Measurements from ENCODE around the gene RENBP.

Gene RENBP

DNA sequence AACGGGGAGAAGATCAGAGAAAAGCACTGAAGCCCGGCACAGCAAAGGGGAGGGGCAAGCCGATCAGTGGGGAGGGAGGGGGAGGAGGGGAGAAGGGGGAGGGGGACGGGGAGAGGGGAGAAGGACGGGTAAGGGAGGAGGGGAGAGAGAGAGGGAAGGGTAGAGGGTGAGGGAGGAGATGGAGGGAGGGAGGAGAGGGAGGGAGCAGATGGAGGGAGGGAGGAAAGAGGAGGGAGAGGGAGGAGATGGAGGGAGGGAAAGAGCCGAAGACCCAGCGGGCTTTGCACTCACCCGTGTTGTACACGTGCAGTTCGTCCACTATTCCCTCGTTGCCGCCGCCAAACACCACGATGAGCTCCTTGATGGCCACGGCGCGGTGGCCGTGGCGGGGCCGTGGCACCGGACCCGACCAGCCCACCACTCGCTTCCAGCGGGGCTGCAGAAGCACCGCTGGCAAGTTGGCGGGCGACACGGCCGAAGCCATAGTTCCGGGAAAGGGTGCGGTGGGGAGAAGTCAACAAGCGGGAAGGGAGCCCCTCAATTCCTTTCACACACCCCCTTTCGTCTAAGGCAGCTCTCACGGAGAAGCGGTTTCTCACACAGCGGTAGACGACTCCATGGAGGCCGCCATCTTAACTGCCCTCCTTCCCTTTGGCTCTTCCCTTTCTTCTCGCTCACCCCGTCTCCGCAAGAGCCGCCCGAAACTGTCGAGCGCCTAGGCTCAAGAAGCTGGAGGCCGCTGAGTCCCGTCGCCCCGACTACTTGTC lies 26.1 kb upstream of the RENBP start (continued):
- no peak; the same call in 1 of the 2 replicates for TF ChIP-seq SALL2 (tag by site-specific recombination; IDR thresholded peaks at IDR 0.05; ENCODE audit: borderline replicate concordance)
- TF ChIP-seq ZNF211 (tag by site-specific recombination; IDR thresholded peaks at IDR 0.05; ENCODE audit: low read depth), result no peak
- TF ChIP-seq KLF8 (tag by site-specific recombination; IDR thresholded peaks at IDR 0.05), result peak; percentile 31
- TF ChIP-seq SETDB1 (IDR thresholded peaks at IDR 0.05; ENCODE audit: insufficient read length, low read length), result no peak
- TF ChIP-seq ZNF239 (tag by site-specific recombination; IDR thresholded peaks at IDR 0.05), result 0 out of 2 replicates have a peak, but pooled peaks have one; percentile 30
- TF ChIP-seq SP3 (tag by site-specific recombination; IDR thresholded peaks at IDR 0.05), result peak; percentile 96
- TF ChIP-seq, protein P1, sequence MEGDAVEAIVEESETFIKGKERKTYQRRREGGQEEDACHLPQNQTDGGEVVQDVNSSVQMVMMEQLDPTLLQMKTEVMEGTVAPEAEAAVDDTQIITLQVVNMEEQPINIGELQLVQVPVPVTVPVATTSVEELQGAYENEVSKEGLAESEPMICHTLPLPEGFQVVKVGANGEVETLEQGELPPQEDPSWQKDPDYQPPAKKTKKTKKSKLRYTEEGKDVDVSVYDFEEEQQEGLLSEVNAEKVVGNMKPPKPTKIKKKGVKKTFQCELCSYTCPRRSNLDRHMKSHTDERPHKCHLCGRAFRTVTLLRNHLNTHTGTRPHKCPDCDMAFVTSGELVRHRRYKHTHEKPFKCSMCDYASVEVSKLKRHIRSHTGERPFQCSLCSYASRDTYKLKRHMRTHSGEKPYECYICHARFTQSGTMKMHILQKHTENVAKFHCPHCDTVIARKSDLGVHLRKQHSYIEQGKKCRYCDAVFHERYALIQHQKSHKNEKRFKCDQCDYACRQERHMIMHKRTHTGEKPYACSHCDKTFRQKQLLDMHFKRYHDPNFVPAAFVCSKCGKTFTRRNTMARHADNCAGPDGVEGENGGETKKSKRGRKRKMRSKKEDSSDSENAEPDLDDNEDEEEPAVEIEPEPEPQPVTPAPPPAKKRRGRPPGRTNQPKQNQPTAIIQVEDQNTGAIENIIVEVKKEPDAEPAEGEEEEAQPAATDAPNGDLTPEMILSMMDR (tag by site-specific recombination; IDR thresholded peaks at IDR 0.05), result 0 out of 2 replicates have a peak, but pooled peaks have one; percentile 13
- TF ChIP-seq RBAK (tag by site-specific recombination; IDR thresholded peaks at IDR 0.05), result no peak
- TF ChIP-seq, protein P2, sequence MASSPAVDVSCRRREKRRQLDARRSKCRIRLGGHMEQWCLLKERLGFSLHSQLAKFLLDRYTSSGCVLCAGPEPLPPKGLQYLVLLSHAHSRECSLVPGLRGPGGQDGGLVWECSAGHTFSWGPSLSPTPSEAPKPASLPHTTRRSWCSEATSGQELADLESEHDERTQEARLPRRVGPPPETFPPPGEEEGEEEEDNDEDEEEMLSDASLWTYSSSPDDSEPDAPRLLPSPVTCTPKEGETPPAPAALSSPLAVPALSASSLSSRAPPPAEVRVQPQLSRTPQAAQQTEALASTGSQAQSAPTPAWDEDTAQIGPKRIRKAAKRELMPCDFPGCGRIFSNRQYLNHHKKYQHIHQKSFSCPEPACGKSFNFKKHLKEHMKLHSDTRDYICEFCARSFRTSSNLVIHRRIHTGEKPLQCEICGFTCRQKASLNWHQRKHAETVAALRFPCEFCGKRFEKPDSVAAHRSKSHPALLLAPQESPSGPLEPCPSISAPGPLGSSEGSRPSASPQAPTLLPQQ (tag by site-specific recombination; IDR thresholded peaks at IDR 0.05), result peak; percentile 37; the same call in 1 of the 2 replicates
- TF ChIP-seq, protein P3, sequence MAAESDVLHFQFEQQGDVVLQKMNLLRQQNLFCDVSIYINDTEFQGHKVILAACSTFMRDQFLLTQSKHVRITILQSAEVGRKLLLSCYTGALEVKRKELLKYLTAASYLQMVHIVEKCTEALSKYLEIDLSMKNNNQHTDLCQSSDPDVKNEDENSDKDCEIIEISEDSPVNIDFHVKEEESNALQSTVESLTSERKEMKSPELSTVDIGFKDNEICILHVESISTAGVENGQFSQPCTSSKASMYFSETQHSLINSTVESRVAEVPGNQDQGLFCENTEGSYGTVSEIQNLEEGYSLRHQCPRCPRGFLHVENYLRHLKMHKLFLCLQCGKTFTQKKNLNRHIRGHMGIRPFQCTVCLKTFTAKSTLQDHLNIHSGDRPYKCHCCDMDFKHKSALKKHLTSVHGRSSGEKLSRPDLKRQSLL (tag by site-specific recombination; IDR thresholded peaks at IDR 0.05), result peak; percentile 47; the same call in 1 of the 2 replicates
- TF ChIP-seq ZBTB48 (tag by site-specific recombination; IDR thresholded peaks at IDR 0.05), result peak; percentile 13; the same call in 1 of the 2 replicates
- no peak for TF ChIP-seq ZNF768 (tag by site-specific recombination; IDR thresholded peaks at IDR 0.05)
- no peak for TF ChIP-seq ZNF664 (tag by site-specific recombination; IDR thresholded peaks at IDR 0.05)
- TF ChIP-seq SCRT1 (tag by site-specific recombination; IDR thresholded peaks at IDR 0.05; ENCODE audit: borderline replicate concordance), result no peak
- TF ChIP-seq ZNF169 (tag by site-specific recombination; IDR thresholded peaks at IDR 0.05), result peak; percentile 71; the same call in 1 of the 2 replicates
- TF ChIP-seq, protein P4, sequence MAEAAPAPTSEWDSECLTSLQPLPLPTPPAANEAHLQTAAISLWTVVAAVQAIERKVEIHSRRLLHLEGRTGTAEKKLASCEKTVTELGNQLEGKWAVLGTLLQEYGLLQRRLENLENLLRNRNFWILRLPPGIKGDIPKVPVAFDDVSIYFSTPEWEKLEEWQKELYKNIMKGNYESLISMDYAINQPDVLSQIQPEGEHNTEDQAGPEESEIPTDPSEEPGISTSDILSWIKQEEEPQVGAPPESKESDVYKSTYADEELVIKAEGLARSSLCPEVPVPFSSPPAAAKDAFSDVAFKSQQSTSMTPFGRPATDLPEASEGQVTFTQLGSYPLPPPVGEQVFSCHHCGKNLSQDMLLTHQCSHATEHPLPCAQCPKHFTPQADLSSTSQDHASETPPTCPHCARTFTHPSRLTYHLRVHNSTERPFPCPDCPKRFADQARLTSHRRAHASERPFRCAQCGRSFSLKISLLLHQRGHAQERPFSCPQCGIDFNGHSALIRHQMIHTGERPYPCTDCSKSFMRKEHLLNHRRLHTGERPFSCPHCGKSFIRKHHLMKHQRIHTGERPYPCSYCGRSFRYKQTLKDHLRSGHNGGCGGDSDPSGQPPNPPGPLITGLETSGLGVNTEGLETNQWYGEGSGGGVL (tag by site-specific recombination; IDR thresholded peaks at IDR 0.05), result peak; percentile 100
- TF ChIP-seq ZNF548 (tag by site-specific recombination; IDR thresholded peaks at IDR 0.05), result peak; percentile 46; the same call in 1 of the 2 replicates
- TF ChIP-seq, protein P5, sequence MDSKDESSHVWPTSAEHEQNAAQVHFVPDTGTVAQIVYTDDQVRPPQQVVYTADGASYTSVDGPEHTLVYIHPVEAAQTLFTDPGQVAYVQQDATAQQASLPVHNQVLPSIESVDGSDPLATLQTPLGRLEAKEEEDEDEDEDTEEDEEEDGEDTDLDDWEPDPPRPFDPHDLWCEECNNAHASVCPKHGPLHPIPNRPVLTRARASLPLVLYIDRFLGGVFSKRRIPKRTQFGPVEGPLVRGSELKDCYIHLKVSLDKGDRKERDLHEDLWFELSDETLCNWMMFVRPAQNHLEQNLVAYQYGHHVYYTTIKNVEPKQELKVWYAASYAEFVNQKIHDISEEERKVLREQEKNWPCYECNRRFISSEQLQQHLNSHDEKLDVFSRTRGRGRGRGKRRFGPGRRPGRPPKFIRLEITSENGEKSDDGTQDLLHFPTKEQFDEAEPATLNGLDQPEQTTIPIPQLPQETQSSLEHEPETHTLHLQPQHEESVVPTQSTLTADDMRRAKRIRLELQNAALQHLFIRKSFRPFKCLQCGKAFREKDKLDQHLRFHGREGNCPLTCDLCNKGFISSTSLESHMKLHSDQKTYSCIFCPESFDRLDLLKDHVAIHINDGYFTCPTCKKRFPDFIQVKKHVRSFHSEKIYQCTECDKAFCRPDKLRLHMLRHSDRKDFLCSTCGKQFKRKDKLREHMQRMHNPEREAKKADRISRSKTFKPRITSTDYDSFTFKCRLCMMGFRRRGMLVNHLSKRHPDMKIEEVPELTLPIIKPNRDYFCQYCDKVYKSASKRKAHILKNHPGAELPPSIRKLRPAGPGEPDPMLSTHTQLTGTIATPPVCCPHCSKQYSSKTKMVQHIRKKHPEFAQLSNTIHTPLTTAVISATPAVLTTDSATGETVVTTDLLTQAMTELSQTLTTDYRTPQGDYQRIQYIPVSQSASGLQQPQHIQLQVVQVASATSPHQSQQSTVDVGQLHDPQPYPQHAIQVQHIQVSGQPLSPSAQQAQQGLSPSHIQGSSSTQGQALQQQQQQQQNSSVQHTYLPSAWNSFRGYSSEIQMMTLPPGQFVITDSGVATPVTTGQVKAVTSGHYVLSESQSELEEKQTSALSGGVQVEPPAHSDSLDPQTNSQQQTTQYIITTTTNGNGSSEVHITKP (tag by site-specific recombination; IDR thresholded peaks at IDR 0.05), result peak; percentile 64; the same call in 1 of the 2 replicates
- TF ChIP-seq ZNF341 (tag by site-specific recombination; IDR thresholded peaks at IDR 0.05; ENCODE audit: low read depth), result peak; percentile 97
- peak; percentile 67; the same call in 1 of the 2 replicates for TF ChIP-seq ZNF777 (tag by site-specific recombination; IDR thresholded peaks at IDR 0.05; ENCODE audit: borderline replicate concordance)
- TF ChIP-seq BCL11B (tag by site-specific recombination; IDR thresholded peaks at IDR 0.05; ENCODE audit: low read depth), result peak; percentile 64; the same call in 1 of the 2 replicates
- TF ChIP-seq ZNF76 (tag by site-specific recombination; IDR thresholded peaks at IDR 0.05; ENCODE audit: borderline replicate concordance, low read depth), result peak; percentile 75
- 0 out of 2 replicates have a peak, but pooled peaks have one; percentile 36 for TF ChIP-seq ZNF843 (tag by site-specific recombination; IDR thresholded peaks at IDR 0.05)
- peak; percentile 85; the same call in 1 of the 2 replicates for TF ChIP-seq TCF7L2 (IDR thresholded peaks at IDR 0.05; ENCODE audit: borderline replicate concordance, low read depth, low read length)
- peak; percentile 100 for TF ChIP-seq YY1 (tag by site-specific recombination; IDR thresholded peaks at IDR 0.05)
- TF ChIP-seq, protein P6, sequence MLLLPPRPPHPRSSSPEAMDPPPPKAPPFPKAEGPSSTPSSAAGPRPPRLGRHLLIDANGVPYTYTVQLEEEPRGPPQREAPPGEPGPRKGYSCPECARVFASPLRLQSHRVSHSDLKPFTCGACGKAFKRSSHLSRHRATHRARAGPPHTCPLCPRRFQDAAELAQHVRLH (tag by site-specific recombination; IDR thresholded peaks at IDR 0.05), result peak; percentile 28; the same call in 1 of the 2 replicates
- peak; percentile 68 for TF ChIP-seq IKZF3 (tag by site-specific recombination; IDR thresholded peaks at IDR 0.05)
- peak; percentile 45; the same call in 1 of the 2 replicates for TF ChIP-seq ZNF2 (tag by site-specific recombination; IDR thresholded peaks at IDR 0.05)
- TF ChIP-seq ZIC2 (tag by site-specific recombination; IDR thresholded peaks at IDR 0.05), result 0 out of 2 replicates have a peak, but pooled peaks have one; percentile 13
